ENCODE measurements around the gene TFRC. TPM values are rescaled to one million over a fixed set of nuclear protein-coding genes. Genes with fewer than 3 reads are reported as not detected.

TFRC gene
- total RNA-seq, 3 donors from 2014 or later: 119 to 225 (median 167) TPM

DNA sequence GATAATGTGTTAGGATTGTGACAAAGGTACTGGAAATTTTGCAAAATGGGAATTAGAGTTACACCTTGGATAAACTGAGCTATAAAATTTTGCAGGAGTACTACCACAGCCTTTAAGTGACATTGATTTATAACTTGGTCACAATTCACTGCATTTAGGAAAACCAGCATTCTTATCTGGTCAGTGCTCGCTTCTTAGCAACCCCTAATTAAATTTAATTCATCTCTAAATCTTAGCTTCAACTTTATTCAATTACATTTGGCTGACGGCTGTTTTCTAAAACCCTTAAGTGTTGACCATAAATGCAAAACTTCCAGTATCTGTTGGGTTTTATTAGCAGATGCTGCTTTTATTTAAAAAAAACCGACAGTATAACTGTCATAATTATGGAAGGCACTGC lies 31.3 kb downstream of the TFRC start:
- peaks cover 41% of the 10 kb centered on the region for H3K36me3 ChIP-seq (ENCODE audit: low read depth)
- no peaks in the 10 kb centered on the region for H3K9me3 ChIP-seq
- TF ChIP-seq, protein P1, sequence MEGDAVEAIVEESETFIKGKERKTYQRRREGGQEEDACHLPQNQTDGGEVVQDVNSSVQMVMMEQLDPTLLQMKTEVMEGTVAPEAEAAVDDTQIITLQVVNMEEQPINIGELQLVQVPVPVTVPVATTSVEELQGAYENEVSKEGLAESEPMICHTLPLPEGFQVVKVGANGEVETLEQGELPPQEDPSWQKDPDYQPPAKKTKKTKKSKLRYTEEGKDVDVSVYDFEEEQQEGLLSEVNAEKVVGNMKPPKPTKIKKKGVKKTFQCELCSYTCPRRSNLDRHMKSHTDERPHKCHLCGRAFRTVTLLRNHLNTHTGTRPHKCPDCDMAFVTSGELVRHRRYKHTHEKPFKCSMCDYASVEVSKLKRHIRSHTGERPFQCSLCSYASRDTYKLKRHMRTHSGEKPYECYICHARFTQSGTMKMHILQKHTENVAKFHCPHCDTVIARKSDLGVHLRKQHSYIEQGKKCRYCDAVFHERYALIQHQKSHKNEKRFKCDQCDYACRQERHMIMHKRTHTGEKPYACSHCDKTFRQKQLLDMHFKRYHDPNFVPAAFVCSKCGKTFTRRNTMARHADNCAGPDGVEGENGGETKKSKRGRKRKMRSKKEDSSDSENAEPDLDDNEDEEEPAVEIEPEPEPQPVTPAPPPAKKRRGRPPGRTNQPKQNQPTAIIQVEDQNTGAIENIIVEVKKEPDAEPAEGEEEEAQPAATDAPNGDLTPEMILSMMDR (IDR thresholded peaks at IDR 0.05): no peak
- H3K4me1 ChIP-seq (ENCODE audit: low read depth): no peaks in the 10 kb centered on the region
- intact Hi-C loops (cut with DNase I, micrococcal nuclease): no loop called here
- ATAC-seq (no peak), DNase-seq (no peak)
- H3K4me3 ChIP-seq: no peak overlapping the region

DNA sequence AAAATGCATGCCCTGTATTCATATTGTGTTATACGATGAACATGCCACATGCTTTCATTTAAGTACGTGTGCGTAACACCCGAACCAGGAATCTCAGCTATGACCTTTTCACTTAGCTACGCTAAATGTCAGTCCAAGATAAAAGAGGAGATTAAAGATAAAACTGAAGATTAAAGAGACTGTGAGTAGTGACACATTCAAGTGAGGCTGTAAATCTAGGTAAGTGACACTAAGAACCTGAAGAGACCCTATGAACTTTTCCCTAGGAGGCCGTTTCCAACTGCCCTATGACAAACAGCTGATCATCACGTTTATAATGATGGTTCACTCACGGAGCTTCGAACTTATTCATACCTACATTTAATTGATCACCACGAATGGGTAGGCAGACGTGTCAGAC lies 32.2 kb downstream of the TFRC start:
- H3K4me1 ChIP-seq (ENCODE audit: low read depth): no peaks in the 10 kb centered on the region
- intact Hi-C loops (cut with DNase I, micrococcal nuclease): no loop called here
- H3K4me3 ChIP-seq: no peak overlapping the region
- TF ChIP-seq, protein P1 (IDR thresholded peaks at IDR 0.05): no peak
- ATAC-seq: no peak
- no peaks in the 10 kb centered on the region for H3K9me3 ChIP-seq
- H3K36me3 ChIP-seq (ENCODE audit: low read depth): peaks cover 36% of the 10 kb centered on the region
- DNase-seq: no peak

DNA sequence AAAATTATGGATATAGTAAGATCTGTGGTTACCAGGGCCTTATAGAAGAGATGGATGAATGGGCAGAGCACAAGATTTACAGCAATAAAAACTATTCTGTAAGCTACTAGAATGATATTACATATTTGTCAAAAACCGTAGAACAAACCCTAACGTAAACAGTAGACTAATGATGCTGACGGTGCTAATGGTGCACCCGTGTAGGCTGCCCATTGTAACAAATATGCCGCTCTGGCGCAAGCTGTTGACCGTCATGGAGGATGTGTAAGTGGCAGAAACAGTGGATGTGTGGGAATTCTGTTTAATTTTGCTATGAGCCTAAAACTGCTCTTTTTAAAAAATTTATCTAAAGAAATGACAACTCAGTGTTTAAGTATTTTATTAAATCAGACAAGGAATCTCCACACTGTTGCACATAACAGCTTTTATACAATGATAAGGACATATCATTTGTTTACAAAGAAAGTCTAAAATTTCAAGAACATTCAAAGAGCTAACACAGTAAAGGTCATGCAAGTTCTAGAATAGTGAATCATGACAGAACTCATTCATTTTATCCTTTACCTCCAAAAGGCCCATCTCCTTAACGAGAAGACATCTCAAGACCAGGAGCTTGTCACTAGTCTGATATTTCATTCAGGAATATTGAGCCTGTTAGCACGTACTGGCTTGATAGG lies 32.8 kb downstream of the TFRC start:
- intact Hi-C loops (cut with DNase I, micrococcal nuclease): no loop called here

DNA sequence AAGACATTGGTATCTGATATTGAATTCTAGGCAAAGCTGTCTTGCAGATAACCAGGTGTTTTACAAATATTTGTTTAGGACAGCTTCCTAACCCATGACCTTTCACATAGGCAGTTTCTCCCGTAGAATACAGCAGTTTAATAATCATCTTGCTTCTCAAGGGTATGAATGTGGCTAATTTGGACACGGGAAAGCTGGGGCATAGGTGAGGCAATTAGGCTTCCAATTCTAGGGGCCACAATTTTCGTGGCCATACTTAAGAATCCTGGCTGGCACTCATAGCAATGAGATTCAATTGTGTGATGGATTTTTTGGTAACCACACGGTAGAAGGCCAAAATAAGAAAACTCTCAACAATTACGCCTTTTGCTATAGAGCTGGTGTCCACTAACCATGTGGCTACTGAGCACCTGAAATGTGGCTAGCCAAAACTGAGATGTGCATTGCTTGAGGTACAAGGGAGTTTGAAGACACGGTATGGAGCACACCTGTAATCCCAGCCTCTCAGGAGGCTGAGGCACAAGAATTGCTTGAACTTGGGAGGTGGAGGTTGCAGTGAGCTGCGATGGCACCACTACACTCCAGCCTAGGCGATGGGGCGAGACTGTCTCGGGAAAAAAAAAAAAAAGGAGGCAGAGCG lies 34.4 kb downstream of the TFRC start:
- Histone ChIP-seq H3K36me3 (ENCODE audit: low read depth) (peaks cover 15% of the 10 kb centered on the region), H3K4me3 (no peak overlapping the region), H3K4me1 (ENCODE audit: low read depth) (no peaks in the 10 kb centered on the region), H3K9me3 (no peaks in the 10 kb centered on the region)
- no peak for DNase-seq
- intact Hi-C loops (cut with DNase I, micrococcal nuclease): no loop called here
- TF ChIP-seq, protein P1 (IDR thresholded peaks at IDR 0.05): no peak
- peak; percentile 33 for ATAC-seq

More for the DNA sequence above, 32.8 kb downstream of the TFRC start:
- no peaks in the 10 kb centered on the region for H3K9me3 ChIP-seq
- TF ChIP-seq, protein P1 (IDR thresholded peaks at IDR 0.05): no peak
- H3K36me3 ChIP-seq (ENCODE audit: low read depth): peaks cover 30% of the 10 kb centered on the region
- H3K4me1 ChIP-seq (ENCODE audit: low read depth): no peaks in the 10 kb centered on the region
- DNase-seq (no peak), ATAC-seq (no peak)
- H3K4me3 ChIP-seq: no peak overlapping the region

DNA sequence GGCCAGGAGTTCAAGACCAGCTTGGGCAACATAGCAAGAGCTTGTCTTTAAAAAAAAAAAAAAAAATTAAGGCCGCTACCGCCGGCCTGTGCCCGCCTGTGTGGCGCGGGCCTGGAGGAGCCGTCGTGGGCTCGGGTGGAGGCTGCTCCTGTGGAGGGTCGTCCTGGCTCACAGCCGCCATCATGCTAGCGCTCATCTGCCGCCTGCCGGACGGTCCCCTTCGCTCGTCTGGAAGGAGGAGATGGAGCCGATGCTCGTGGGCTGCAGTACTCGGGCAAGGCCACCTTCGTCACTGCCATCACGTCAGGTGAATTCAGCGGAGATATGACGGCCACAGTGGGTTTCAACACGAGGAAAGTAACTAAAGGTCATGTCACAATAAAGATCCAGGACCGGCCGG lies 37.4 kb downstream of the TFRC start:
- intact Hi-C loops (cut with DNase I, micrococcal nuclease): no loop called here
- DNase-seq: no peak
- Histone ChIP-seq H3K4me1 (ENCODE audit: low read depth) (no peaks in the 10 kb centered on the region), H3K4me3 (no peak overlapping the region), H3K9me3 (no peaks in the 10 kb centered on the region), H3K36me3 (ENCODE audit: low read depth) (peaks cover 3% of the 10 kb centered on the region)
- ATAC-seq: no peak
- TF ChIP-seq, protein P1 (IDR thresholded peaks at IDR 0.05): no peak

Measured in mucosa of descending colon (tissue), 3 donors.